ENCODE measurements around the gene ALOX12.

DNA sequence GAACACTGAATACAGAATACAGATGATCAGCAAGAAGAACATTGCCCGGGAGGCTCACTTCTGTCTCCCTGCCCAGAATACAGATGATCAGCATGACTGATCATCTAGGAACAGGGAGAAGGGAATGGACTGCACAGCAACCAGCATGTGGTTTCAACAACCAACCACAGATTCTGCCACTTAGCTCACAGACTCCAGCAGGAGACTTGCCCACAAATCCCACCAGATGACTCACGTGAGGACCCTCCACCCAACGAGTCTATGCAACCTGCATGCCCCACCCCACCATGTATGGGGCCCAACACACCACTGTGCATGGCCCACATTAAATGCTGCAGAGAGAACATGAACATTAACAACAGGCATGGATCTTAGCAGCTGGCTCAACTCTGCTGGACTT, 36.1 kb upstream of the ALOX12 start:
- TF ChIP-seq, protein P1, sequence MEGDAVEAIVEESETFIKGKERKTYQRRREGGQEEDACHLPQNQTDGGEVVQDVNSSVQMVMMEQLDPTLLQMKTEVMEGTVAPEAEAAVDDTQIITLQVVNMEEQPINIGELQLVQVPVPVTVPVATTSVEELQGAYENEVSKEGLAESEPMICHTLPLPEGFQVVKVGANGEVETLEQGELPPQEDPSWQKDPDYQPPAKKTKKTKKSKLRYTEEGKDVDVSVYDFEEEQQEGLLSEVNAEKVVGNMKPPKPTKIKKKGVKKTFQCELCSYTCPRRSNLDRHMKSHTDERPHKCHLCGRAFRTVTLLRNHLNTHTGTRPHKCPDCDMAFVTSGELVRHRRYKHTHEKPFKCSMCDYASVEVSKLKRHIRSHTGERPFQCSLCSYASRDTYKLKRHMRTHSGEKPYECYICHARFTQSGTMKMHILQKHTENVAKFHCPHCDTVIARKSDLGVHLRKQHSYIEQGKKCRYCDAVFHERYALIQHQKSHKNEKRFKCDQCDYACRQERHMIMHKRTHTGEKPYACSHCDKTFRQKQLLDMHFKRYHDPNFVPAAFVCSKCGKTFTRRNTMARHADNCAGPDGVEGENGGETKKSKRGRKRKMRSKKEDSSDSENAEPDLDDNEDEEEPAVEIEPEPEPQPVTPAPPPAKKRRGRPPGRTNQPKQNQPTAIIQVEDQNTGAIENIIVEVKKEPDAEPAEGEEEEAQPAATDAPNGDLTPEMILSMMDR (IDR thresholded peaks at IDR 0.05): no peak
- no peak for TF ChIP-seq POLR2A (IDR thresholded peaks at IDR 0.05)
